Activated CD4-positive, CD25-positive, alpha-beta regulatory T cell treated with anti-CD3 and anti-CD28 coated beads, Interleukin-2, amount 50 U/mL, for 16 hours (primary cell): Measurements from ENCODE around the gene ZNF766.
"Not testable (repeated sequence)": the region's sequence is repeated elsewhere in the genome, so short reads cannot be mapped to it uniquely, and the experiment has no call there.

Experiments
- DNase-seq: peaks from one replicate; pipeline ENCODE4 v3.0.0-alpha.2; 2020; ENCODE audit warnings: low read depth, low spot score

Gene ZNF766

DNA sequence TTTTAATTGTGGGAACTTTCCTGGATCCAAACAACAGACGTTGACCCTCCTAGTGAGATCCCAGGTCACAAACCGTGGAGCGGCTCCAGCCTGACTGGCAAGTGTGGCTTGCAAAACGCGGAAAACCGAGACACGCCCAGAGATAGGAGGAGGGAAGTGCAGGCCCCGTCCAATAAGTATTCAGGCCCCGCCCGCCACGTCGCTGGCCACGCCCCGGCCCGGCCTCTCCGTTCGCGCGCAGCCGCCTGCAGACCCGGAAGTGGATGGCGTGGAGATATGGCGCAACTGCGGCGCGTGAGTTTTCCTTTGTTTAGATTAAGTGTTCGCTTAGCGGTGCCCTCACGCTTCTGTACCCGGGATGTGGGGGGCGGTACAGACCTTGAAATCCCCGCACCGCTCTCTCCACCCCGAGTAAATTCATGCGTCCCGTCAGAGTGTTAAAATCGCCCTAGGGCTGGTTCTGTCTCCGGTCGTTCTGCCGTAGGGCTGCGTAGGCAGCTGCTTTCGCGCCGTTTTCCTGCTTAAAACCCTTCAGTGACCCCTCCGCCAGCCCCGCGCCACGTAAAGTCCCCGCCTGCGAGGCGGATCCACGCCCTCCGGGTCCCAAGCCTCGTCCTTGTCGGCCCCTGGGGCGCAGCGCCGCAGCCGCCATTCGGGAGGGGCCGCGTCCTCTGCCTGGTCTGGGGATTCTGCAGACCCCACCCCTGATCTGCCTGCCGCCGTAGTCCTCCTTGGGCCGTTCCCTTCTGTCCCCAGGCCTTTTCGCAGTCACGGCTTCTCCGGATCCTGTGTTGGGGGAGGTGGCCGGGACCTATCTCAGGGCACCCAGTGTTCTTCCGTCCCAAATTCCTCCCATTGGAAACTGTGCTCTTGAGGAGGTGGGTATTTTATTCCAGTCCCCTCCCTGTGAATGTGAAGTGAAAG is at the start of gene ZNF766:
Gene ZNF766, plus strand, starts transcription at position 250 of the 924 bp plus-strand sequence. Its CDS starts 27 bp downstream, at position 277.
- peak; percentile 92 for DNase-seq

DNA sequence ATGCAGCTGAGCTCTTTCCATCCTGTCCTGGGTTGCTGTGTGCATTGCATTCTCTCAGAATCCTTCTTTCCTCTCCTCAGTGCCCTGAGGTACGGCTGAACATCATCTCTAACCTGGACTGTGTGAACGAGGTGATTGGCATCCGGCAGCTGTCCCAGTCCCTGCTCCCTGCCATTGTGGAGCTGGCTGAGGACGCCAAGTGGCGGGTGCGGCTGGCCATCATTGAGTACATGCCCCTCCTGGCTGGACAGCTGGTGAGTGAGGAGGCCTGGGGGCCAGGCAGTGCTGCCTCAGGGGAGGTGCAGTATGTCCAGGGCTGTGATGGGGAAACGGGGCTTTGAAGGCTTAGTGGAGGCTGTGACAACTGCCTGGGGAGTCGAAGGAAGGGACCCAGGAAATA is 49.8 kb upstream of the ZNF766 start:
- no peak for DNase-seq

DNA sequence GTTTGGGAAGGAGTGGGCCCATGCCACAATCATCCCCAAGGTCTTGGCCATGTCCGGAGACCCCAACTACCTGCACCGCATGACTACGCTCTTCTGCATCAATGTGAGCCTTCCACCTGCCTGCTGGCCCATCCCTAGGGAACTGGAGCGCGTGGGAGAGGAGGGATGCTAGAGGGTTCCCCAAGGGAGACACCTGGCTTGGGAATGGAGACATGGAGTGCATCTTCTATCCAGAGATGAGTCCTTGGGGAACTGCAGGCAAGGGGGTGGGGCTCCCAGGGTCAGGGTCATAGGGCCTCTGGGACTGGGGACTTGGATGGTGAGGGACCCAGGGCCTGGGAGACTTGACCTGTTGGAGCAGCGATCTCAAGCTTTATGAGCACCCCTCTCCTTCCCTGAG is 48.4 kb upstream of the ZNF766 start:
- DNase-seq, result no peak

DNA sequence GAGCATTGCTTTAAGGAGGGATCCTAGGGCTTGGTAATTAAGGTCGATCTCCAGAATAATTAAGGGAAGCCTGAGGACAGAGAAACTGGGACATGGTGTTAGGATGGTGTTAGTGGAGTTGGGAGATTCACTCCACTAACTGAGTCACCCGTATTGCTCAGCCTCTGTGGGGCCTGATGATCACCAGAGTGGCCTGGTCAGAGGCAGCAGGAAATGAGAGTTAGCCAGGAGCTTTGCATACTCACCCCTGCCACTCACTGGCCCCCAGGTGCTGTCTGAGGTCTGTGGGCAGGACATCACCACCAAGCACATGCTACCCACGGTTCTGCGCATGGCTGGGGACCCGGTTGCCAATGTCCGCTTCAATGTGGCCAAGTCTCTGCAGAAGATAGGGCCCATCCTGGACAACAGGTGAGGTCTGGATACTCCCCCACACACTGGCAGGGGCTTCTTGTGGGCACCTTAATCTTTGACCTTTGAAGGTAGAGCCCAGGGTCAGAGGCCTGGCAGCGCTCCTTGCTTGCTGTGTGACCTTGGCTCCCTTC is 47.5 kb upstream of the ZNF766 start:
- DNase-seq, result no peak

DNA sequence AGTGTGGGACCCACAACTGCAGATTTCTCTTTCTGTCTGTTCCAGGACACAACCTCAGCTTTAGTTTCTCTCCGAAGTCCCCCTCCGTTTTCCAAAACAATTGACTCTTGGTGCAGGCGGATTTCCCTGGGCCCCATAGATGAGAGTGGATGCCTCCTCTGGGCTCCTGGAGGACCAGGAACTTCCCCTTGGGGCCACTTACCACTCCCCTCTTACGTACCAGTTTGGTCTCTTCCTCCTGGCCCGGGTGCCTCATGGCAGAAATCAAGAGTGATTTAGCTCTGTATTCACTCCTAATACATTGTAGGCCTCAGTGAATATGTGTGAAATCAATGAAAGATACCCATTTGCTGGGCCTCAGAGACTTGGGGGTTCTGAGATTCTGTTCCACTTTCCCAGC is 45.2 kb upstream of the ZNF766 start:
- no peak for DNase-seq

DNA sequence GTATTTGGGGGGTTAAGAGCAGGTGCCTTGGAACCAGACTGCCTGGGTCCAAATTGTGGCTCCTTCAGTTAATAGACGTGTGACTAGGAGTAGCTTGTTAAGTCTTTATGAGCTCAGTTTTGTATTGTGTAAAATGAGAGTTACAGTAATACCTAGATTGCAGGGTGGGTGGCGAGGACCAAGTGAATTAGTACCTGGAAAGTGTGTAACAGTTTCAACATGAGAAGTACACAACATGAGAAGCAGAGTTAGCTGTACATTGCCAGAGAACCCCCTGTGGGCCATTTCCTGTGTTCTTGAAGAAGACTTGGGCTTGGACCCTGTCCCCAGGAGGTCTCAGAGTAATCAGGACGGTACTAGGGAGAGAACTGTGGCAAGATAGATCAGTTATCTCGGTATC is 42.7 kb upstream of the ZNF766 start:
- no peak for DNase-seq

DNA sequence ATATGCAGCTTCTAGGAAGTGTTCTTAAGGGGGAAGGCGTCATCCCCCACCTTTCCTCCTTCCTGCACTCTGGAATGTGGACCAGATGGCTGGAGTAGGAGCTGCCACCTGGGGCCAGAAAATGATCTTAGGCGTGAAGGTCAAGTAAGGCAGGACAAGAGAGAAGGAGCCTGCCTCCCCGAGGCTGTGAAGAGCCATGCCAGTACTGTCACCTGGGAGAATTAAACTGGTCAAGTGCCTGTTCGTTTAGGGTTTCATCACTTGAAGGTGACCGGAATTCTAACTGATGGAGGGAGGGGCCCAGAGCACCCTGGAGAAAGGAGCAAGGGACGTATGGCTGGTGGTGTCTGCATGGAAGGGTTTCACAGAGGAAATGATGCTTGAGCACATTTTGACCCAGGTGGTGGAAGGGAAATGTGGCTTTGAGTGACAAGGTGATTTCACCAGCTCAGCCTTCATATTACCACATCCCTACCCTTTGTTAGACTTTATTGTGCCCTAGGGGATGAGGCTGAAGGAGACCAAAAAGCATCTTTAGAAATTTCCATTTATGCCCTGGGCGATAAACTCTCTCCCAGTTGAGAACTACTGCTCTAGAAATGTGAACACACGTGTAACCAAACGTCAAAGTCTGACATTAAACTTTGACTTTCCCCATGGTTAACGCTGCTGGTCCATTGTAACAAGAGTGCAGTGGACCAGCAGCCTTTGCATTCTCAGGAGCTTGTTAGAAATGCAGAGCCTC is 42.0 kb upstream of the ZNF766 start:
- DNase-seq, result no peak

DNA sequence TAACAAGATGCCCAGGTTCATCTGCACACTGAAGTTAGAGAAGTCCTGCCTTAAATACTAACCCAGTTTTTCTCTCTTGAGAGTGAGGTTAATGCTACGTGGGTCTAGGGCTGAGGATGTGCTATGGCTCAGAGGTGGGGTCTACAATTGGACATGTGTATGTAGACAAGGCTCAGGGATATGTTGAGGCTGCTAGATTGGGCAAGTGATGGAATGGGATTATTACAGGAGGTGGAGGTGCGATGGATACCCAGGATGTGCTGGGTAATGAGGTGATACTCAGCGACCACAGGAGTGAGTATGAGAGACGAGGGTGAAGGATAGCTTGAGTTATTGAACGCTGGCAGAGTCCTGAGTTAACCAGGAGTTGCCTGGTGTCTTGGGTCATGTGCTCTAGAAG is 41.4 kb upstream of the ZNF766 start:
- DNase-seq, result no peak

DNA sequence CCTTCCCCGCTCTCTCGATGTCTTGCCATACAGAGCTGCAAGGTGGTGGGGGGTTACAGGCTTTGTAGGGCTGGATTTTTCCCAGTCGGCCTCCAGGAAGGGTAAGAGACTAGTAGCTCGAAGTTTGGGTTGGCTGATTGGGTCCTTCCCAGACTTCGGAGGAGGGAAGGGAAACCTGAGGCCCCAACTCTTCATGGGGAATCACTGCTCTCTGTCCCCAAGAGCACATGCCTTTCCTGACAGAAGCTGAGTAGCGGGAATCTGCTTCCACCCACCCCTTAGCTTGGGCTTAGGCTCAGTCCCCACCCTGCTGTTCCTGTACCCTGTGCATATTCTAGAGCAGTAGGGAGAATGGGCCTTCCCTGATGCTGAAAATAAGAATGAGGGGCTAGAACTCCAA is 39.9 kb upstream of the ZNF766 start:
- no peak for DNase-seq

DNA sequence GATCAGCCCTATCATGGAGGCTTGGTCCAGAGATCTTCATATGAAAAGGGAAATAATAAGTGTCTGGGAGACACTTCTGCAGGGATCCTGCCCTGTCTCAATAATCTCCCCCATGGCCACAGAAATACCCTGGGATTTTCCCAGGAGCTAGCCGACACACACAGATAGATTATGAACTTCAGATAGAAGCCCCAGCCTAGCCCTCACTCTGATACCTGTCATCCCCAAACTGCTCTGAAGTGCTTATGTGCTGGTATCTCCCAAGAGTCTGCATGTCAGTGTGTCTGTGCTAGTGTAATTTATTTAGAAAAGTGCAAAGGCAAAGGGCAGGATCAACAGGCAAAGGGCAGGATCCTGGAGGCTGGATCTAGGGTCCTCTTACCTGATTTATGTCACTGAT is 38.7 kb upstream of the ZNF766 start:
- no peak for DNase-seq

DNA sequence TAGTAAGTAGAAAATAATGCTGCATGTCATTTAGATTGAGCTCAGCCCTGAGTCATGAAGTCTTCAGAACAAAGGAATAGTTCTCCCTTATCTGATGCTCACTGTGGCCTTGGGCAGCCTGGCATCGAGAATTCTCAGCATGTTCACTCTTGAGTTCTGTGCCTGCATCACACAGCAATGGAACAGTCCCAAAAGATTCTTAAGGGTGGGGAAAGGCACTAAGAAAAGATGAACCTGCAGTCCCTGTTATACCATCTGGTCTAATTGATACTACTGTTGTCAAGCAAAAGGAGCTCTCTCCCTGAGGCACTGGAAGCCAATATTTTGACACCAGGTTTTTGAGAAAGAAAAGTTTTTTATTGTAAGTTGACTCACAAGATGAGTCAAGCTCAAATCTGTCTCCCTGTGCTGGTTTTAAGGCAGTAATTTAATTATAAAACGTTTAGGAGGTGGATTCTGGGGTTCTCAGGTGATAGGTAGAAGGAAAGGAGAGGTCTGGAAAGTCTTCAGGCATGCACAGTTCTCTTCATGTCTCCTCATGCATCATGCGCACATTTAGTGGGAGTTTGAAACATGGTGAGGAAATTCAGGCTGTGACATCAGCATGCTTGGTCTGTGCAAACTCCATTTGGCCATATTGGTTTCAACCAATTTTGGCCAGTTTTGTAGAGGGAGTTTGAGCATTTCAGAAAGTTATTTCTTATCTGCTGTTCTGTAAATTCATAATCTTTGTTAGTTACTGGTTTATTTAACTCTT is 38.1 kb upstream of the ZNF766 start:
- DNase-seq, result no peak

DNA sequence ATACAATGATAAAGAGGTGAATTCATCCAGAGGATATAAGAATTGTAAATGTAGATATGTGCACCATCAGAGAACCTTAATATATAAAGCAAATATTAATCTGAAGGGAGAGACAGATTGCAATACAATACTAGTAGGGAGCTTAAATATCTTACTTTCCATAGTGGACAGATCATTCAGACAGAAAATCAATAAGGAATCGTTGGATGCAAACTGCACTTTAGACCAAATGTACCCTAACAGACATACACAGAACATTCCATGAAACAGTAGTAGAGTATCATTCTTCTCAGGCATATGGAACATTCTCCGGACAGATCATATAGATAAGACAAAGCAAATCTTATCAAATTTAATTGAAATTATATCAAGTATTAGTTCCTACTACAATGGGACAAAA is 35.0 kb upstream of the ZNF766 start:
- no peak for DNase-seq

DNA sequence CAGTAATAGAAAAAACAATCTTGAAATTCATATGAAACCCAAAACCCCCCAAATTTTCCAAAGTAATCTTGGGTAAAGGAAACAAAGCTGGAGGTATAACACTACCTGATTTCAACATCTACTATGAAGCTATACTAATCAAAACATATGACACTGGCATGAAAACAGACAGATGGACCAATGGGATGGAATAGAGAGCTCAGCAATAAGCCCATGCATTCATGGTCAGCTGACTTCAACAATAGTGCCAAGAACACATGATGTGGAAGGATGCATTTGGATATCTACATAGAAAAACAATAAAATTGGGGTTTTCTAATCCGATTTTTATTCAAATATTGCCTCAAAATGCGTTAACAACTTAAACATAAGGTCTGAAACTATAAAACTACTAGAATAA is 32.2 kb upstream of the ZNF766 start:
- DNase-seq, result no peak

DNA sequence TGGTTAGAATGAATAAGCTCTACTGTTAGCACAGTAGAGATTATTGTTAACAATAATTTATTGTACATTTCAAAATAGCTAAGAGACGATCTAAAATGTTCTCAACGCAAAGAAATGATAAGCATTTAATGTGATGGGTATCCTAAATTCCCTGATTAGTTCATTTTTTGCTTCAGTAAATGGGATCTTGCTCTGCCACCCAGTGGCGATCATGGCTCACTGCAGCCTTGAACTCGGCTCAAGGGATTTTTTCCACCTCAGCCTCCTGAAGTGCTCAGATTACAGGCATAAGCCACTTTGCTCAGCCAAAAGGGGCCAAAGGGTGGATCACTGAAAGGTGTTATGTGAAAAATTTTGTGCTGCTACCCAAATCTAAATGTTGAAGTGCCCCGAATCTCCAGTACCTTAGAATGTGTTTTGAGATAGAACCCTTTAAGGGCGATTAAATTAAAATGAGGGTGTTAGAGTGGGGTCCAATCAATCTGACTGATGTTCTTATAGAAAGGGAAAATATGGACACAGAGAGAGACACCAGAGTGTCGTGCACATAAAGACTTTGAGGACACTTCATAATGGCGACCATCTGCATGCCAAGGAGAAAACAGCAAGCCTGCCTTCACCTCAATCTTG is 31.5 kb upstream of the ZNF766 start:
- peak; percentile 26 for DNase-seq

DNA sequence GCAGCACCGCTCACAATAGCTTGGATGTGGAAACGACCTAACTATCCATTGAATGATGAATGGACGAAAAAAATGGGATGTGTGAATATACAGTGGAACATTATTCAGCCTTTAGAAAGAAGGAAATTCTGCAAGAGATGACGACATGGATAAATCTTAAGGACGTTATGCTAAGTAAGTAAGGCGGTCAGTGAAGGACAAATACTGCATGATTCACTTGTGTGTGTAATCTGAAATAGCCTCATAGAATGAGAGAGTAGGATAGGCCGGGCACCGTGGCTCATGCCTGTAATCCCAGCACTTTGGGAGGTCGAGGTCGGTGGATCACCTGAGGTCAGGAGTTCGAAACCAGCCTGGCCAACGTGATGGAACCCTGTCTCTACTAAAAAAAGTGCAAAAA is 25.4 kb upstream of the ZNF766 start:
- DNase-seq, result no peak

DNA sequence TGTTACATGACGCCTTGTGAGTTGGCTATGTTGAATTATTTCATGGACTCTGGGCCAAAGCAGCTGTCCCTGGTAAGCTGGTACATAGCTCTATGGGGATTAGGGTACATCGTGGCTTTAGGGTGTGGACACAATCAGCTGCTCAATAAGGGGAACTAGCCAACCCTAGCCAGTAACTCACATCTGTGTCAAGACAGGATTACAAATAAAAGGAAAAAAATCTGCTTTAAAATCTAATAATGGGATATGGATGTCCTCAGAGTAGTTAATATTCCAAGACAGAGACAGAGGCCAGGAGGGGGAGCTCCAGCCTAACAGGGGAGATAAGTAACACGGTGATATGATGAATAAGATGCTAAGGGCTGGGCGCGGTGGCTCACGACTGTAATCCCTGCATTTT is 21.1 kb upstream of the ZNF766 start:
- peak; percentile 23 for DNase-seq

DNA sequence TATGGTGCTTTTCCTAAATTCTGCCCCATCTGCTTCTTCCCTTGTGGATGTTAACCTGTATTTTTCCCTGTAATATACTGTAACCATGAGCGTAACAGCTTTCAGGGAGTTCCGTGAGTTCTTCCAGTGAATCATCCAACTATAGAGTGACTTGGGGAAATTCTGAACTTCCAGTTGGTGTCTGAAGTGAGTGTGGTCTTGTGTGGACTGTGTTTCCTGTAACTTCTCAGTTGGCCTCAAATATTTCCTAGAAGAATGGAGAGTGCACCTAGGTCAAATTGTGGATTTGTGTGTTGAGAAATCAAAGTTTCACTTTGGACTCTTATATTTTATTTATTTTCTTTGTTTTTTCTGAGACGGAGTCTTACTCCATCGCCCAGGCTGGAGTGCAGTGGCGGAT is 11.0 kb upstream of the ZNF766 start:
- no peak for DNase-seq

DNA sequence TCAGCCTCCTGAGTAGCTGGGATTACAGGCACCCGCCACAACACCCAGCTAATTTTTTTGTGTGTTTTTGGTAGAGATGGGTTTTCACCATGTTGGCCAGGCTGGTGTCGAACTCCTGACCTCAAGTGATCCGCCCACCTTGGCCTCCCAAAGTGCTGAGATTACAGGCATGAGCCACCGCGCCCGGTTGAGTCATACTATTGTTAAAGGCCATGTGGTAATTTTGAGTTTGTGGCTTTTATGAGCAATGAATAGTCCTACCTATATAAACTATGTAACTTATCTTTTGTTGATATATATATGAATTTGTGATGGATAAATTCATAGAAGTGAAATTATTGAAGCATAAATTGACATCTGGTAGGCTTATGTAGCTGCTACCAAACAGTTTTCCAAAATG is 3.8 kb upstream of the ZNF766 start:
- not testable (repeated sequence) for DNase-seq

DNA sequence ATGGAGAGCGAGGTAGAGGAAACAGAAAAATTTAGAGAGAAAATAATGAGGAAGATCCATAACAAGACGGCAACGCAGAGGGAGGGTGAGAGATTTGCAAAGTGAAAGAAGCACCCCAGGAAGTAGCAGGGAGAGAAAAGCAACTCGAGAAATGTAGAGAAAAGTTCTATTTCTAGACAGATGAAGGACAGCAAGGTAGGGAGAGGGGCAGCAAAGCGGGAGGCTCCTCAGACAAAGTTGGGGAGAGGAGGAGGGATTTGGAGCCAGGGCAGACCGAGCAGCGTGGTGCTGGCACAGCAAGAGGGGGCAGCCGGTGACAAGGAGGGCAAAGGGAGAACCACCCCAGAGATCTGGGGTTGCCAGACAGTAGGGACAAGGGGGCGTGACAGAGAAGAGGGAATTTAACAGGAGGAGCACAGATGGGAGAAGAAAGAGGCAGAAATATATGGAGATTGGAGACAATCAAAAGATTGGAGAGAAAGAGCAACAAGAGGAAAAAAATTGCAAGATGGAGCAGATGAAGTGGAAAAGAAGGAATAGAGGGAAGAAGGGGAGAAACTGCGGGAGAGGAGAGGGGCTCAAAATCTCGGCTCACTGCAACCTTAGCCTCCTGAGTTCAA is 989 bp downstream of the ZNF766 start:
- no peak for DNase-seq

DNA sequence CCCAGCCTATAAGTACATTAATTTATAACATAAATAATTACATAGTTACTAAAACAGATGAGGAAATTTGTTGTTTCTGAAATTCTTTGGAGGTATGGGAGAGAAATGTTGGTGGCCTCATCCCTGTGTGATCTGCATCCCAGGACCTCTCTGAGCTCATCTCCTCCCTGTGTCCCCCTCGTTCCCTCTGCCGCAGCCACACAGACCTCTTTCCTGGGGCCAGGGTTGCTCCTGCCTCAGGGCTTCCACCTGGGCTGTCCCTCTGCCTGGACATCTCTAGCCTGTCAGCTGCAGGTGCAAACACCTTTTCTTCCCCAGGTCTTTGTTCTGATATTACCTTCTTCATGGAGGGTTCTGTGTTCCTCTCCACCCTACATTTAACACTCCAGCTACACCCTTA is 3.9 kb downstream of the ZNF766 start:
- DNase-seq, result no peak

DNA sequence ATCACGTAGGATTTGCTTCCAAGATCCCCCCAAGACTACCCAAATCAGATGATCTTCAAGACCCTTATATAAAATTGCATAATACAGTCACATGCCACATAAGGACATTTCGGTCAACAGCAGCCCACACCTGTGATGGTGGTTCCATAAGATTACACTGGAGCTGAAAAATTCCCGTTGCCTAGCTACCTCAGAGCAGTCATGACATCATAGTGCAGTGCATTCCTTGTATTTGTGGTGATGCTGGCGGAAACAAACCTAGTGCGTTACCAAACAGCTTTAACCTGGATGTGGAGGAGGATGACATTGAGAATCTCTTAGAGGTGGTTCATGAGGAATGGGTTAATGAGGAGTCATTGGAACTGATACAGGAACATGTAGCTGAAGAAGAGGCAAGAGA is 4.8 kb downstream of the ZNF766 start:
- no peak for DNase-seq
